Bronchial epithelial cell (primary cell): Measurements from ENCODE around the gene MBP. TPM values are rescaled to one million over a fixed set of nuclear protein-coding genes. Genes with fewer than 3 reads are reported as not detected.

Experiments used
- DNase-seq: peaks from one replicate; pipeline ENCODE4 v3.0.0-alpha.2; 2010; ENCODE audit warnings: low read depth
- FAIRE-seq: peaks from 2 replicates; lab custom pipeline; 2011; peaks lifted over from hg19 to GRCh38; lab: Jason Lieb, UNC
- H3K27me3 ChIP-seq: 2 replicates; pipeline ENCODE4 v1.5.1; 2011; ENCODE audit warnings: low read length; ENCODE audit not compliant: control insufficient read depth, insufficient read depth
- H3K36me3 ChIP-seq: 2 replicates; pipeline ENCODE4 v1.5.1; 2011; ENCODE audit warnings: low read length; ENCODE audit not compliant: control insufficient read depth, insufficient read depth
- H3K4me3 ChIP-seq: 2 replicates; pipeline ENCODE4 v1.5.1; 2011; ENCODE audit warnings: mild to moderate bottlenecking, low read depth, low read length, control low read depth
- CTCF ChIP-seq: IDR thresholded peaks from 2 replicates; pipeline ENCODE4 v1.5.1; 2011; ENCODE audit warnings: mild to moderate bottlenecking, moderate library complexity, low read length, control low read depth, inconsistent platforms; ENCODE audit not compliant: insufficient read depth, severe bottlenecking
- total RNA-seq: library from RNA; depleted of rRNA; stranded (reverse); fragments of >200 nt; gene quantifications from 2 replicates; pipeline ENCODE4 v1.2.1, GENCODE V29; 2014

MBP gene
- total RNA-seq, 1 donor from 2014 or later = 26.6 TPM

DNA sequence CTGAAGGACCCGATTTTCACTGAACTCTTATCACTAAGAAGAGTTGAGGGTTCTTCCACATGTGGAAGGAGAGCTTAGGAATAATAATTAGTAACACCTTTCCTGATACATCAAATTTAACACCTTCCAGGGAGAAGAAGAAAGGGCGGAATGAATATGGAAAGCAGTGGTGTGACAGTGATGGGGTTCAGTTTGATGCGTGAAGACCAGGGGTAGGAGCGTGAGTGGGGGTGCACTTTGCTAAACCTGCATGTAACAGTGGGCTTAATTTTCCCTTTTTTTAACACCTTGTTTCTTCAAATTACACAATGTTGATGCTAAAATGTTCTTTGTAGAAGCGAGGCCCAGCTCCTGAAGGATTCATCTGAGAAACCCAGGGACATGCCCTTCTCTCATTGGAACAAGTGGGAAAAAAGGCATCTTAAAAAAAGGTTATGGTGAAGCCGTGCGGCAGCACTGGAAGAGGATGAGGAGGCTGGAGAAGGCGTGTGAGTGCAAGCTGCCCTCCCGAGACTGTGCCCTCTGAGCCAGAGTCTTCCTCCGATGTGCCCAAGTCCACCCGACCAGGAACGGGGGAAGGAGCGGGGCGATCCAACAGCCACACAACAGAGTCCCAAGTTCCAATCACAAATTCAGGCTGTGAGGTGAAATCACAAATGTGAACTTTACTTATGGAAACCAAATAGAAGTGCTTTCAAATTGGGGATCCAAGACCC is 80.8 kb downstream of the MBP start:
- DNase-seq (no peak), FAIRE-seq (no peak)
- H3K36me3 ChIP-seq = peaks cover 2% of the 10 kb centered on the region
- TF ChIP-seq CTCF = no peak
- no peak overlapping the region for H3K4me3 ChIP-seq
- no peaks in the 10 kb centered on the region for H3K27me3 ChIP-seq

- TF ChIP-seq CTCF = no peak
- H3K4me3 ChIP-seq = no peak overlapping the region
- FAIRE-seq = no peak
These were observed 82.6 kb downstream of the MBP start for GRCh38 chr18:77049938-77050337.

DNA sequence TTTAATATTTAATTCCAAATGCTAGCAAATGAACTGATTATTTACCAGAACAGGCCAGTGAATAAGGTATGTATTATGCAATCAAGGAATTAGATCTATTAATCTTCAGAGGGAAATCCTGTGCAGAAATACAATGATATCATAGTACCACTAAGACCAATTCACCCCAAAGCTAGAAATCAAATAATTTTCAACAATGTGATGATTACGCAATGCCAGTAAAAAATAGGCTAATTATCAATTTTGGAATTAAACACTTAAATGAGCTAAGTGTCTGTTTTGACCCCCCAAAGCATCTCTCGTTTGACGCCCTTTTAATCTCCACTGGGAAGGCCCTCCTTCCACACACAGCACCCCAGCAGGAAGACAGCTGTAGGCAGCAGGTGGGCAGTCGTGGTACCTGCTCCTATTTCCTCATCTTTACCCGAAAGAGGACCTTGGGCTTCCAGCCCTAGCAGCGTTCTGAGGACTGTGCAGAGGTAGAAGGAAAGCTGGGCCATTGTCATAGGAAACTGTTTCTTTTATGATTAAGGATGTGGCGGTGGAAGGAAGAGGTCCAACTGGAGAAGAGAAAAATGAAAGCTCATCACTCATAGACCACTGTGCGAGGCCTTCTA is 84.7 kb downstream of the MBP start:
- peaks cover 2% of the 10 kb centered on the region for H3K36me3 ChIP-seq
- H3K4me3 ChIP-seq = no peak overlapping the region
- FAIRE-seq (peak; percentile 50), DNase-seq (no peak)
- no peak for TF ChIP-seq CTCF
- no peaks in the 10 kb centered on the region for H3K27me3 ChIP-seq

More at GRCh38 chr18:77049938-77050337, 82.6 kb downstream of the MBP start:
- H3K27me3 ChIP-seq = no peaks in the 10 kb centered on the region
- peak; percentile 89 for DNase-seq
- peaks cover 2% of the 10 kb centered on the region for H3K36me3 ChIP-seq

- DNase-seq (no peak), FAIRE-seq (no peak)
- TF ChIP-seq CTCF = no peak
- H3K27me3 ChIP-seq = no peaks in the 10 kb centered on the region
- H3K36me3 ChIP-seq = peaks cover 2% of the 10 kb centered on the region
- H3K4me3 ChIP-seq = no peak overlapping the region
These were observed 85.6 kb downstream of the MBP start for GRCh38 chr18:77046994-77047393.

DNA sequence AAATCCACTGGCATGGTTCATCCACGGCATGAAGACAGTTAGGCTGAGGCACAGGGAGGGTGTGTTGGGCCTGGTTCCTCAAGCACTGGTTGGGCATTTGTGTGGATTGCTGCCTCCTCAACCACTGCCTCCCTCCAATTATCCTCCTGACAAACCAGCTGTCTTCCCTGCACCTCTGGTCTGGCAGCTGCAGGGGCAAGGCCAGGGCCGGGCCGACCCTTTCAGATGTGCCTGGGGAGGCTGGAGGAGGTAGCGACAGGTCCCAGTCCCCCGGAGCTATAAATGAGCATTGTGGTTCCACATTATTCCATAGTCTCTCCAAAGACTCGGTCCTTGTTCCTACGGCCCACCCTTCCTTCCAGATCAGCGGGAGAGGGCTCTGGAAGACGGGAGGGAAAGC is 86.2 kb downstream of the MBP start:
- no peak for TF ChIP-seq CTCF
- FAIRE-seq = no peak

GRCh38 chr18:77045677-77046076 is 86.9 kb downstream of the MBP start:
- H3K36me3 ChIP-seq = peaks cover 2% of the 10 kb centered on the region
- H3K27me3 ChIP-seq = no peaks in the 10 kb centered on the region
- FAIRE-seq = no peak
- TF ChIP-seq CTCF = no peak
- no peak for DNase-seq
- no peak overlapping the region for H3K4me3 ChIP-seq

More for the DNA sequence above, 86.2 kb downstream of the MBP start:
- Histone ChIP-seq H3K4me3 (no peak overlapping the region), H3K36me3 (peaks cover 2% of the 10 kb centered on the region), H3K27me3 (no peaks in the 10 kb centered on the region)
- no peak for DNase-seq
